Epithelial cell of proximal tubule (primary cell): ENCODE results near the gene PRKAR2B. TPM values are rescaled to one million over a fixed set of nuclear protein-coding genes. Genes with fewer than 3 reads are reported as not detected.
A peak's percentile ranks its signal among the peaks of the same experiment; 100 is the strongest.

Experiments used
- DNase-seq: peaks from one replicate; pipeline ENCODE4 v3.0.0-alpha.2; 2011; ENCODE audit warnings: low read depth
- H3K4me3 ChIP-seq: 2 replicates; pipeline ENCODE4 v1.5.1; 2011; ENCODE audit warnings: low read depth, mild to moderate bottlenecking, low read length
- CTCF ChIP-seq: conservative IDR thresholded peaks from 2 replicates; pipeline ENCODE4 v1.5.1; 2012; ENCODE audit warnings: low read depth, mild to moderate bottlenecking, low read length
- total RNA-seq: library from RNA; depleted of rRNA; stranded (reverse); fragments of >200 nt; gene quantifications from 2 replicates; pipeline ENCODE4 v1.2.3, GENCODE V29; 2015

The PRKAR2B gene
- total RNA-seq, 1 donor from 2014 or later: 5.2 TPM

GRCh38 chr7:107032720-107033438 is 11.6 kb upstream of the PRKAR2B start:
- DNase-seq: no peak
- H3K4me3 ChIP-seq: no peak overlapping the region
- TF ChIP-seq CTCF: no peak

GRCh38 chr7:107034553-107034952 is 10.0 kb upstream of the PRKAR2B start:
- TF ChIP-seq CTCF: no peak
- no peak overlapping the region for H3K4me3 ChIP-seq
- DNase-seq: no peak

- no peak overlapping the region for H3K4me3 ChIP-seq
- TF ChIP-seq CTCF: no peak
- peak; percentile 37 for DNase-seq
Observed at GRCh38 chr7:107035446-107035845, 9.1 kb upstream of the PRKAR2B start.

- no peak for DNase-seq
- no peak overlapping the region for H3K4me3 ChIP-seq
- TF ChIP-seq CTCF: no peak
Observed at GRCh38 chr7:107036535-107036934, 8.0 kb upstream of the PRKAR2B start.

GRCh38 chr7:107037717-107038603 is 6.5 kb upstream of the PRKAR2B start:
- no peak for TF ChIP-seq CTCF
- no peak overlapping the region for H3K4me3 ChIP-seq
- DNase-seq: no peak

- DNase-seq: no peak
- no peak for TF ChIP-seq CTCF
- H3K4me3 ChIP-seq: no peak overlapping the region
Observed at GRCh38 chr7:107039199-107039900, 5.2 kb upstream of the PRKAR2B start.
